ENCODE data around the gene NEDD4L.

- no peak for TF ChIP-seq CTCF (IDR thresholded peaks at IDR 0.05; ENCODE audit: insufficient read depth, low read depth, low read length)
- TF ChIP-seq EZH2 (IDR thresholded peaks at IDR 0.05; ENCODE audit: insufficient read depth, low read length) = no peak
Observed at GRCh38 chr18:58017267-58017666, 26.8 kb upstream of the NEDD4L start.
